ENCODE measurements around the gene GRK4.
"Not testable (repeated sequence)": the region's sequence is repeated elsewhere in the genome, so short reads cannot be mapped to it uniquely, and the experiment has no call there.

GRK4 gene

DNA sequence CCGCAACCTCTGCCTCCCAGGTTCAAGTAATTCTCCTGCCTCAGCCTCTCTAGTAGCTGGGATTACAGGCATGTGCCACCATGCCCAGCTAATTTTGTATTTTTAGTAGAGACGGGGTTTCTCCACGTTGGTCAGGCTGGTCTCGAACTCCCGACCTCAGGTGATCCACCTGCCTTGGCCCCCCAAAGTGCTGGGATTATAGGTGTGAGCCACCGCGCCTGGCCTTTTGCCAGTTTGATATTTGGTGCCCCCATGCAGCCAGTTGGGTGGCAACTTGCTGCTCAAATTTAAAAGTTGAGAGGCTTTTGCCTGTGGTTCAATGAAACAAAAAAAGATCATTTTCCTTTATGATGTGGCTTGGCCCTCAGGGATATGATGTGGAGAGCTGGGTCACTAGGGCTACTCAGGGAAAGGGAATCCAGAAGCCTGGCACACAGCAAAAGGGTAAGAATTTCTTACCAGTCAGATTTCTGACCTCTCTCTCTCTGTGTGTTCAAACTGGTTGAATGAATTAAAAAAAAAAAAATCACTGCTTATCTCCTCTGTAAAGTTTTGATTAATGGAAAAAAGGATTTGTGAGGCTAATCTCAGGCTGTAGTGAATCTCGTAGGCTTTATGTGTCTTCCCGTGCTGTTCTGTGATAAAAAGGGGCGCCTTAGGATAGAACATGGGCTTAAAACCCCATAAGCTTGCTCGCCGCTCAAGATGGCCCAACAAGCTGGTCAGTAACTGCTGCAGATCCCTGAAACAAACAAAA lies 87.9 kb downstream of the GRK4 start:
- H3K4me3 Mint-ChIP-seq; ATAC-seq; H3K27ac Mint-ChIP-seq; H3K9me3 Mint-ChIP-seq; DNase-seq; H3K36me3 Mint-ChIP-seq (ENCODE audit: low read depth); H3K27me3 Mint-ChIP-seq: not testable (repeated sequence)
- H3K4me1 Mint-ChIP-seq, result peaks cover 15% of the 10 kb centered on the region

DNA sequence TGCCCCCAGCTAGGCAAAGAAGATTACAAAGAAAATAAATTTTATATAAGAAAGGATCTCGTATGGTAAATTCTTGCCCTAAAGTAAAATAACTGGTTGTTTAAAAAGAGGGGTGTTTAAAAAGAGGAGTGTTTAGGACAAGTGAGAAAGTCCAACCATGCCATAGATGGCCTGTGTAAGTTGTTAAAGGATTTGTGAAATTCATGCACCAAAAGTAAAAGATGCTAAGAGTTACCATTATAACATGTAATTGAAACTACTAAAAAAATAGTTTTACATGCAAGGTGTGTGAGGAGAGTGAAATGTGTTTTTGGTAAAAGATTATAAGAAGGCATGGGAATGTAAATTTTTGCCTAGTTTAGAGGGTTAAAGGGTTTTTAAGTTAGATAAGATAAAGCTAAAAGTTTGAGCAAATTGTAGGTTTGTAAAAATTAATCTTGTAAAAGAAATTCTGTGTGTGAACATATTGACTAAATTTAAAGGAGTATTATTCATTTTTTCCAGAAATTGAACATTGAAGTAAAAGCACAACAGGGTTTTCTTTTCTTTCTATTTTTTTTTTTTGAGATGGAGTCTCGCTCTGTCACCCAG lies 90.9 kb downstream of the GRK4 start:
- no peak overlapping the region for H3K27ac Mint-ChIP-seq
- no peak overlapping the region for H3K4me3 Mint-ChIP-seq
- DNase-seq, result no peak

DNA sequence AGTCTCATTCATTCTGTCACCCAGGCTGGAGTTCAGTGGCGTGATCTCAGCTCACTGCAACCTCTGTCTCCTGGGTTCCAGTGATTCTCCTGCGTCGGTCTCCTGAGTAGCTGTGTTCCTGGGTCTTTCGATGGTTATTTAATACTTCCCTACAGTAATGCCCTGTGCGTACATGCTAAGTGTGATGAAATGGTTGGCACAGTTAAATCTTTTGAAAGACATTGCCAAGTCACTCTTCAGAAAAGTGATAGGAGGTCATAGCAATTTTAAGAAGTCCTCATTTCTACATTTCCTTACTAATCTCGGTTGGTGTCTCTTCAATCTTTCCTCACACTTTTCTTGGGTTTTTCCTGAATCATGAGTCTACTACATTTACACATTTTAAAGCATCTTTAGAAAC lies 96.6 kb downstream of the GRK4 start:
- peaks cover 2% of the 10 kb centered on the region for H3K27me3 Mint-ChIP-seq
- H3K27ac Mint-ChIP-seq, result no peak overlapping the region
- no peak for DNase-seq
- no peaks in the 10 kb centered on the region for H3K4me1 Mint-ChIP-seq
- no peaks in the 10 kb centered on the region for H3K36me3 Mint-ChIP-seq (ENCODE audit: low read depth)
- ATAC-seq, result no peak
- no peaks in the 10 kb centered on the region for H3K9me3 Mint-ChIP-seq
- H3K4me3 Mint-ChIP-seq, result no peak overlapping the region

More for the DNA sequence above, 90.9 kb downstream of the GRK4 start:
- Mint-ChIP-seq H3K27me3 (peaks cover 2% of the 10 kb centered on the region), H3K4me1 (no peaks in the 10 kb centered on the region), H3K9me3 (peaks cover 6% of the 10 kb centered on the region), H3K36me3 (ENCODE audit: low read depth) (peaks cover 3% of the 10 kb centered on the region)
- no peak for ATAC-seq

DNA sequence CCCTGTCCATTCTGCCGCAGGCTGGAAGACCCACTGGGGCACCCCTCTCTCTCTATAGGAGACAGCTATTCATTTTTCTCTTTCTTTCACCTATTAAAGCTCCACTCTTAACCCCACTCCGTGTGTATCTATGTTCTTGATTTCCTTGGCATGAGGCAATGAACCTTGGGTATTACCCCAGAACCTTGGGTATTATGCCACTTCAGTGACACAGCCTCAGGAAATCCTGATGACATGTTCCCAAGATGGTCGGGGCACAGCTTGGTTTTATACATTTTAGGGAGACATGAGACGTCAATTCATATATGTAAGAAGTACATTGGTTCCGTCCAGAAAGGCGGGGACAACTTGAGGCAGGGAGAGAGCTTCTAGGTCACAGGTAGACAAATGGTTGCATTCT lies 97.6 kb downstream of the GRK4 start:
- Mint-ChIP-seq H3K27me3 (peaks cover 2% of the 10 kb centered on the region), H3K4me3 (no peak overlapping the region), H3K27ac (no peak overlapping the region), H3K9me3 (no peaks in the 10 kb centered on the region), H3K36me3 (ENCODE audit: low read depth) (peaks cover 2% of the 10 kb centered on the region), H3K4me1 (no peaks in the 10 kb centered on the region)
- ATAC-seq (no peak), DNase-seq (no peak)

GRCh38 chr4:3062471-3062870 lies 99.1 kb downstream of the GRK4 start:
- DNase-seq, result no peak
- Mint-ChIP-seq H3K9me3 (no peaks in the 10 kb centered on the region), H3K27me3 (peaks cover 2% of the 10 kb centered on the region), H3K4me3 (no peak overlapping the region), H3K4me1 (no peaks in the 10 kb centered on the region), H3K36me3 (ENCODE audit: low read depth) (peaks cover 2% of the 10 kb centered on the region), H3K27ac (no peak overlapping the region)
- ATAC-seq, result no peak

DNA sequence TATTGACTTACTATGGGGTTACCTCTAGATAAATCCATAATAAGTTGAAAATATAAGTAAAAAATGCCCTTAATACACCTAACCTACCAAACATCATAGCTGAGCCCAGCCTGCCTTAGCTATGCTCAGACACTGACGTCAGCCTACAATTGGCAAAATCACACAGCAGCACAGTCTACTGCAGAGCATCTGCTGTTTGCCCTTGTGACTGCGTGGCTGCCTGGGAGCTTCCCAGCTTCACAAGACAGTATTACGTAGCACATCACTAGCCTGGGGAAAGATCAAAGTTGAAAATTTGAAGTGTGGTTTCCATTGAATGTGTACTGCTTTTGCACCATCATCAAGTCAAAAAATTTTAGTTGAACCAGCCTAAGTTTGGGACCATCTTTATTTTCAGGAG lies 102.2 kb downstream of the GRK4 start:
- Mint-ChIP-seq H3K4me1 (no peaks in the 10 kb centered on the region), H3K27ac (no peak overlapping the region), H3K36me3 (ENCODE audit: low read depth) (peaks cover 2% of the 10 kb centered on the region), H3K9me3 (no peaks in the 10 kb centered on the region), H3K4me3 (no peak overlapping the region), H3K27me3 (peaks cover 2% of the 10 kb centered on the region)
- ATAC-seq (no peak), DNase-seq (no peak)

GRCh38 chr4:3066836-3067400 lies 103.5 kb downstream of the GRK4 start:
- no peak for ATAC-seq
- Mint-ChIP-seq H3K27me3 (no peaks in the 10 kb centered on the region), H3K4me3 (no peak overlapping the region), H3K36me3 (ENCODE audit: low read depth) (peaks cover 2% of the 10 kb centered on the region), H3K9me3 (no peaks in the 10 kb centered on the region), H3K27ac (no peak overlapping the region), H3K4me1 (no peaks in the 10 kb centered on the region)
- DNase-seq, result no peak

DNA sequence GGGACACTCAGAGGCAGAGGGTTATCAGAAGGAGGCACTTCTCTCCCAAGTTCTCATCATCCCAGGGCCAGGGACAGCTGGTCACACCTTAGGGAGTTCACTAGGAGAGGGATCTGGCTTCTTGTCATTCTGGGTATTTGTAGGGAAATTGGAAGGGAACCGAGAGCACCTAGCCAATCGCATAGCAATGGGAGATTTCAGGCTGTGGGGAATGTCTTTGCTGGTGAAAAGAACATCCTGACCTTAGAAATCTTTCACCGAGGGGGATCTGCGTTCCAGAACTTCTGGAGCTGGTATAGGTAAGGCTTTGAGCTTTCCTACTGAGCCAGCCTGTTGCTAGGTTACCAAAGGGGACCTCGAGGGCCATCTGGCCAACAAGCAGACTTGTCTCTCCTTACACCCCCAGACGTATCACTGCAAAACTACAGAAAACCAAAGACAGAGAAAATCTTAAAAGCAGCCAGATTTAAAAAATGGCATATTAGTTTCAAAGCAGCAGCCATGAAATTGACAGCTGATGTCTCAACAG lies 104.2 kb downstream of the GRK4 start:
- ATAC-seq, result no peak
- Mint-ChIP-seq H3K36me3 (ENCODE audit: low read depth) (peaks cover 2% of the 10 kb centered on the region), H3K9me3 (no peaks in the 10 kb centered on the region), H3K4me3 (no peak overlapping the region), H3K27me3 (no peaks in the 10 kb centered on the region), H3K4me1 (no peaks in the 10 kb centered on the region), H3K27ac (no peak overlapping the region)
- no peak for DNase-seq

- Mint-ChIP-seq H3K4me3 (no peak overlapping the region), H3K27ac (no peak overlapping the region), H3K4me1 (no peaks in the 10 kb centered on the region), H3K27me3 (no peaks in the 10 kb centered on the region), H3K36me3 (ENCODE audit: low read depth) (peaks cover 2% of the 10 kb centered on the region), H3K9me3 (no peaks in the 10 kb centered on the region)
- ATAC-seq (no peak), DNase-seq (no peak)
Measured at GRCh38 chr4:3069661-3070199, 106.4 kb downstream of the GRK4 start.

DNA sequence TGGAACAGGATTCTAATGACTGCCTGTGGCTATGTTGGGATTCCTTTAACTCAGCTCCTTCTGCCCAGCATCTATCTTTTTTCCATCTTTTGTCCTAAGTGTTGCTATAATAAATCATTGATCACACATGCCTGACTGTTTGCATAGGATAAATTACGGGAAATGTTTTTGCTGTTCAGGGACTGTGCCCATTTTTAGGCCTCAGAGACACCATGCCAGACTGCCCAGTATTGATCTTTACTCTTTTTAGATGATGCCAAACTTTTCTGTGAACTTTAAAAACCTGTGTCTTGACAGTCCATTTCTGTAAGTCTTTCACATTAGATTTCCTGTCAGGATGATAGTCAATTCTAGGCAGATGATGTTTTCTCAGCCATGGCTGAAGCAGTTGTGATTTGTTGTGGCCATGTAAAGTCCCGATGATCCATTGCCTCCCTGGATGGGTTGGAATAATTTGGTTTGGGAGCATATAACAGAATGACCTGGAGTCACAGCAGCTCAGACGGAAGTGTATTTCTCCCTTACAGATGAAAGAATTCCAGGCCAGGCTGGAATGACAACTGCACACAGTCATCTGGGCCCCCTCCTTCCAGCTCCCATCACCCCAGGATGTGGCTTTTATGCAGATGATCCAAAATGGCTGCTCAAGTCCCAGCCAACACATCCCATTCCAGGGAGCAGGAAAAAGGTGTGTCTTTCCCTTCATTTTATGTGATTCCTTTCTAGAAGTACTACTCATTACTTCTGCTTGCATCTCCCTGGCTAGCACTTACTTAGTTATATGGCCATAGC lies 107.5 kb downstream of the GRK4 start:
- no peaks in the 10 kb centered on the region for H3K9me3 Mint-ChIP-seq
- peaks cover 7% of the 10 kb centered on the region for H3K4me1 Mint-ChIP-seq
- no peak overlapping the region for H3K27ac Mint-ChIP-seq
- DNase-seq, result no peak
- no peak for ATAC-seq
- no peaks in the 10 kb centered on the region for H3K36me3 Mint-ChIP-seq (ENCODE audit: low read depth)
- H3K27me3 Mint-ChIP-seq, result no peaks in the 10 kb centered on the region
- no peak overlapping the region for H3K4me3 Mint-ChIP-seq

DNA sequence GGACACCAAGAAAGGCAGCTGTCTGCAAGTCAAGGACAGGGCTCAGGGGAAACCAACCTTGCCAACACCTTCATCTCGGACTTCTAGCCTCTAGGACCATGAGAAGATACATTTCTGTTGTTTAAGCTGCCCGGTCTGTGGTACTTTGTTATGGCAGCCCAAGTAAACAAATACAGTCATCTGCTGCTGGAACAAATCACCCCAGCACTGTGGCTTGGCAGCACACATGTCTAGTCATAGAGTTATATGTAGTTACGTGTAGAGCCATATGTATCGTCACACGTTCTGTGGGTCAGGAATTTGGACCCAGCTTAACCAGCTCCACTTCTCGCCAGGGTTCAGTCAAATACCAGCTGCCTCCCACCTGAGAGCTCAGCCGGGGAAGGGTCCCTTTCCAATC lies 108.4 kb downstream of the GRK4 start:
- Mint-ChIP-seq H3K4me3 (no peak overlapping the region), H3K27me3 (no peaks in the 10 kb centered on the region), H3K27ac (no peak overlapping the region), H3K4me1 (peaks cover 15% of the 10 kb centered on the region), H3K36me3 (ENCODE audit: low read depth) (no peaks in the 10 kb centered on the region), H3K9me3 (no peaks in the 10 kb centered on the region)
- DNase-seq, result no peak
- ATAC-seq, result no peak

- Mint-ChIP-seq H3K27me3 (no peaks in the 10 kb centered on the region), H3K4me3 (no peak overlapping the region), H3K36me3 (ENCODE audit: low read depth) (peaks cover 2% of the 10 kb centered on the region), H3K27ac (no peak overlapping the region), H3K4me1 (peaks cover 24% of the 10 kb centered on the region), H3K9me3 (no peaks in the 10 kb centered on the region)
- ATAC-seq (peak; percentile 42), DNase-seq (no peak)
Measured at GRCh38 chr4:3073158-3074077, 110.0 kb downstream of the GRK4 start.

DNA sequence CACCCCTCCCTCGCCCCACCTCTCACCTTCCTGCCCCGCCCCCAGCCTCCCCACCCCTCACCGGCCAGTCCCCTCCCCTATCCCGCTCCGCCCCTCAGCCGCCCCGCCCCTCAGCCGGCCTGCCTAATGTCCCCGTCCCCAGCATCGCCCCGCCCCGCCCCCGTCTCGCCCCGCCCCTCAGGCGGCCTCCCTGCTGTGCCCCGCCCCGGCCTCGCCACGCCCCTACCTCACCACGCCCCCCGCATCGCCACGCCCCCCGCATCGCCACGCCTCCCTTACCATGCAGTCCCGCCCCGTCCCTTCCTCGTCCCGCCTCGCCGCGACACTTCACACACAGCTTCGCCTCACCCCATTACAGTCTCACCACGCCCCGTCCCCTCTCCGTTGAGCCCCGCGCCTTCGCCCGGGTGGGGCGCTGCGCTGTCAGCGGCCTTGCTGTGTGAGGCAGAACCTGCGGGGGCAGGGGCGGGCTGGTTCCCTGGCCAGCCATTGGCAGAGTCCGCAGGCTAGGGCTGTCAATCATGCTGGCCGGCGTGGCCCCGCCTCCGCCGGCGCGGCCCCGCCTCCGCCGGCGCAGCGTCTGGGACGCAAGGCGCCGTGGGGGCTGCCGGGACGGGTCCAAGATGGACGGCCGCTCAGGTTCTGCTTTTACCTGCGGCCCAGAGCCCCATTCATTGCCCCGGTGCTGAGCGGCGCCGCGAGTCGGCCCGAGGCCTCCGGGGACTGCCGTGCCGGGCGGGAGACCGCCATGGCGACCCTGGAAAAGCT lies 110.9 kb downstream of the GRK4 start, which contains the start of the genes HTT and HTT-AS:
Gene HTT, plus strand, starts transcription at position 604 of the 768 bp plus-strand sequence. Its CDS starts 145 bp downstream, at position 749.
Gene HTT-AS, minus strand, starts transcription at position 461 of the 768 bp plus-strand sequence.
- H3K4me3 Mint-ChIP-seq, result peak within 1 kb of the TSS; percentile 91
- peak within 1 kb of the TSS; percentile 84 for H3K27ac Mint-ChIP-seq
- ATAC-seq, result peak; percentile 92
- no peaks in the 10 kb centered on the region for H3K9me3 Mint-ChIP-seq
- no peaks in the 10 kb centered on the region for H3K27me3 Mint-ChIP-seq
- peaks cover 2% of the 10 kb centered on the region for H3K36me3 Mint-ChIP-seq (ENCODE audit: low read depth)
- H3K4me1 Mint-ChIP-seq, result peaks cover 29% of the 10 kb centered on the region
- DNase-seq, result peak; percentile 97

Measured in activated naive CD8-positive, alpha-beta T cell treated with anti-CD3 and anti-CD28 coated beads, Interleukin-2, amount 50 U/mL, for 24 hours (primary cell).